GM12865 (cell line): ENCODE data around the gene TXNDC11.

Source experiments
- DNase-seq: peaks from one replicate; pipeline ENCODE4 v3.0.0; 2010; ENCODE audit warnings: low read depth
- H3K4me3 ChIP-seq: 2 replicates; pipeline ENCODE4 v1.5.1; 2011; ENCODE audit warnings: mild to moderate bottlenecking, low read depth, low read length, control low read depth
- CTCF ChIP-seq: IDR thresholded peaks from 2 replicates; pipeline ENCODE4 v1.5.1; 2011; ENCODE audit warnings: low read length, control low read depth, low read depth, inconsistent platforms; ENCODE audit not compliant: insufficient read depth; ENCODE audit errors: missing control alignments

TXNDC11 gene

GRCh38 chr16:11685844-11686618, 56.6 kb downstream of the TXNDC11 start:
- no peak for DNase-seq
- no peak overlapping the region for H3K4me3 ChIP-seq
- no peak for TF ChIP-seq CTCF

GRCh38 chr16:11684231-11685025, 58.2 kb downstream of the TXNDC11 start:
- H3K4me3 ChIP-seq = no peak overlapping the region
- TF ChIP-seq CTCF = no peak
- DNase-seq = no peak

GRCh38 chr16:11683145-11683544, 59.5 kb downstream of the TXNDC11 start:
- TF ChIP-seq CTCF = no peak
- DNase-seq = no peak
- no peak overlapping the region for H3K4me3 ChIP-seq

GRCh38 chr16:11682655-11683096, 60.0 kb downstream of the TXNDC11 start:
- TF ChIP-seq CTCF = no peak
- no peak for DNase-seq
- no peak overlapping the region for H3K4me3 ChIP-seq

- peak; percentile 67 for DNase-seq
- H3K4me3 ChIP-seq = no peak overlapping the region
- TF ChIP-seq CTCF = no peak
Measured at GRCh38 chr16:11681976-11682654, 60.5 kb downstream of the TXNDC11 start.

- TF ChIP-seq CTCF = no peak
- H3K4me3 ChIP-seq = no peak overlapping the region
- peak; percentile 44 for DNase-seq
Measured at GRCh38 chr16:11681556-11681955, 61.1 kb downstream of the TXNDC11 start.
